OCI-LY3 (cell line): ENCODE data around the gene SOX8.

Experiments
- CTCF ChIP-seq: fragments of 200-600, 300-600 bp; sonication (generic); IDR thresholded peaks from 2 replicates; pipeline ENCODE4 v1.5.1; 2014; ENCODE audit warnings: antibody characterized with exemption, low read length, low read depth
- EZH2phosphoT487 ChIP-seq: fragments of 200-600 bp; shearing (Covaris generic); IDR thresholded peaks from 2 replicates; pipeline ENCODE4 v1.6.1; 2018; ENCODE audit warnings: antibody characterized with exemption, mixed run types, low read depth

- no peak for TF ChIP-seq CTCF
- TF ChIP-seq EZH2phosphoT487, result no peak
These were observed 22.1 kb downstream of the SOX8 start for GRCh38 chr16:1003391-1004347.
